SK-N-SH (cell line): ENCODE results near the gene GPRASP1. TPM values are rescaled to one million over a fixed set of nuclear protein-coding genes. Genes with fewer than 3 reads are reported as not detected.

Source experiments
- polyA plus RNA-seq, 3 experiments: library from polyadenylated mRNA; depleted of rRNA; stranded (reverse); fragments of >200 nt; gene quantifications; 2 replicates each; pipeline ENCODE4 v1.2.3, GENCODE V29; 2012
- small RNA-seq, 7 experiments: library from RNA; depleted of rRNA; stranded (forward); fragments of <200 nt; gene quantifications; one replicate each; pipeline ENCODE3, GENCODE V24; 2012

Gene GPRASP1
- polyA plus RNA-seq, 1 of the 3 experiments (the other 2 are of a cell fraction), result 2.7 TPM

Small RNA genes within 50 kb of the gene (small RNA-seq; reads per million reads assigned to genes)
- gene RNU6-589P, result 0 reads per million in 7 experiments

Other genes with a start within 250 kb of the GPRASP1 start
- gene NXF2B, start 211.5 kb upstream of the GPRASP1 start, polyA plus RNA-seq (2012; rRNA removed), result not detected in 2 replicates
- gene TCP11X2, start 179.7 kb upstream of the GPRASP1 start, polyA plus RNA-seq (2012; rRNA removed), result not detected in 2 replicates
- 16.6 and 17.2 TPM in 2 replicates for gene TMSB15A, start 134.7 kb upstream of the GPRASP1 start, polyA plus RNA-seq (2012; rRNA removed)
- 9.6 and 14.0 TPM in 2 replicates for gene ARMCX5, start 52.0 kb upstream of the GPRASP1 start, polyA plus RNA-seq (2012; rRNA removed)
- 12.3 TPM in 2 replicates for gene GPRASP2, start 61.0 kb downstream of the GPRASP1 start, polyA plus RNA-seq (2012; rRNA removed)
- gene GPRASP3, start 69.3 kb downstream of the GPRASP1 start, polyA plus RNA-seq (2012; rRNA removed), result 2.5 and 3.2 TPM in 2 replicates